HepG2 (cell line): ENCODE data around the gene CLIC1. TPM values are rescaled to one million over a fixed set of nuclear protein-coding genes. Genes with fewer than 3 reads are reported as not detected.
A peak's percentile ranks its signal among the peaks of the same experiment; 100 is the strongest.

Experiments
- ARNTL ChIP-seq: sonication (generic); formaldehyde crosslinking; IDR thresholded peaks from 2 replicates; pipeline ENCODE4 v1.4.0; 2020; ENCODE audit warnings: mild to moderate bottlenecking, missing genetic modification reagents
- BRCA1 ChIP-seq: sonication (generic); formaldehyde crosslinking; IDR thresholded peaks from 2 replicates; pipeline ENCODE4 v1.4.0; 2020; ENCODE audit warnings: missing genetic modification reagents
- FUBP1 ChIP-seq: sonication (generic); formaldehyde crosslinking; IDR thresholded peaks from 2 replicates; pipeline ENCODE4 v1.5.1; 2020; ENCODE audit warnings: missing genetic modification reagents, mild to moderate bottlenecking, borderline replicate concordance
- HDAC1 ChIP-seq: sonication (generic); formaldehyde crosslinking; IDR thresholded peaks from 2 replicates; pipeline ENCODE4 v1.5.1; 2020; ENCODE audit warnings: mild to moderate bottlenecking, missing genetic modification reagents
- HHEX ChIP-seq: IDR thresholded peaks from 2 replicates; pipeline ENCODE4 v1.6.1; 2016; ENCODE audit warnings: control low read depth
- HNF1B ChIP-seq: sonication (generic); formaldehyde crosslinking; IDR thresholded peaks from 2 replicates; pipeline ENCODE4 v1.5.1; 2020; ENCODE audit warnings: mild to moderate bottlenecking, moderate library complexity, missing genetic modification reagents
- HOXA9 ChIP-seq: sonication (generic); formaldehyde crosslinking; IDR thresholded peaks from 2 replicates; pipeline ENCODE4 v1.8.1; 2022; ENCODE audit warnings: missing genetic modification reagents, mild to moderate bottlenecking, moderate library complexity, borderline replicate concordance
- IKZF5 ChIP-seq: IDR thresholded peaks from 2 replicates; pipeline ENCODE4 v1.6.1; 2018; ENCODE audit warnings: missing genetic modification reagents, mild to moderate bottlenecking, missing compliant biosample characterization
- IRF1 ChIP-seq: sonication (generic); formaldehyde crosslinking; IDR thresholded peaks from 2 replicates; pipeline ENCODE4 v1.4.0; 2020; ENCODE audit warnings: low read depth, mild to moderate bottlenecking, missing genetic modification reagents
- KAT8 ChIP-seq: IDR thresholded peaks from 2 replicates; pipeline ENCODE4 v1.6.1; 2016; ENCODE audit warnings: missing genetic modification reagents, missing compliant biosample characterization
- NFE2L1 ChIP-seq: sonication (generic); formaldehyde crosslinking; IDR thresholded peaks from 2 replicates; pipeline ENCODE4 v1.4.0; 2020; ENCODE audit warnings: missing genetic modification reagents, mild to moderate bottlenecking, borderline replicate concordance
- NFIB ChIP-seq: sonication (generic); formaldehyde crosslinking; IDR thresholded peaks from 2 replicates; pipeline ENCODE4 v1.9.0; 2021; ENCODE audit warnings: missing genetic modification reagents, mild to moderate bottlenecking, borderline replicate concordance
- PCBP1 ChIP-seq: fragments of 200-400 bp; formaldehyde crosslinking; IDR thresholded peaks from 2 replicates; pipeline ENCODE4 v1.6.1; 2017; ENCODE audit warnings: mild to moderate bottlenecking, low read depth, low read length, borderline replicate concordance
- PRMT3 ChIP-seq: sonication (generic); formaldehyde crosslinking; IDR thresholded peaks from 2 replicates; pipeline ENCODE4 v1.8.1; 2022; ENCODE audit warnings: low read depth, mild to moderate bottlenecking, moderate library complexity, missing genetic modification reagents, borderline replicate concordance
- RARA ChIP-seq: IDR thresholded peaks from 2 replicates; pipeline ENCODE4 v1.6.1; 2016; ENCODE audit warnings: missing genetic modification reagents, missing compliant biosample characterization
- RFX1 ChIP-seq: fragments of 450-650 bp; IDR thresholded peaks from 2 replicates; pipeline ENCODE4 v1.6.1; 2017
- SRY ChIP-seq: sonication (generic); formaldehyde crosslinking; IDR thresholded peaks from 2 replicates; pipeline ENCODE4 v1.8.0; 2022; ENCODE audit warnings: mild to moderate bottlenecking, missing genetic modification reagents
- TOPORS ChIP-seq: sonication (generic); formaldehyde crosslinking; IDR thresholded peaks from 2 replicates; pipeline ENCODE4 v1.8.0; 2023; ENCODE audit warnings: mild to moderate bottlenecking, missing genetic modification reagents
- TP53 ChIP-seq: sonication (generic); formaldehyde crosslinking; conservative IDR thresholded peaks from 2 replicates; pipeline ENCODE4 v1.4.0; 2020; ENCODE audit warnings: missing genetic modification reagents
- ZKSCAN1 ChIP-seq: fragments of 150-350 bp; IDR thresholded peaks from 2 replicates; pipeline ENCODE4 v1.6.1; 2014; ENCODE audit warnings: low read length
- ZMAT3 ChIP-seq: sonication (generic); formaldehyde crosslinking; conservative IDR thresholded peaks from 2 replicates; pipeline ENCODE4 v1.7.0; 2021; ENCODE audit warnings: missing genetic modification reagents
- ZNF160 ChIP-seq: sonication (generic); formaldehyde crosslinking; IDR thresholded peaks from 2 replicates; pipeline ENCODE4 v1.8.0; 2022; ENCODE audit warnings: mild to moderate bottlenecking, inconsistent platforms, missing genetic modification reagents
- ZNF782 ChIP-seq: sonication (generic); formaldehyde crosslinking; IDR thresholded peaks from 2 replicates; pipeline ENCODE4 v1.4.0; 2020; ENCODE audit warnings: missing genetic modification reagents, mild to moderate bottlenecking, borderline replicate concordance
- polyA plus RNA-seq, 8 experiments: library from polyadenylated mRNA; depleted of rRNA in 3 of 8; stranded (reverse) in 7 of 8; unstranded in 1 of 8; fragments of >200 nt; fragmentation: Illumina TruSeq in 4 of 8; extraction: Trizol in 4 of 8; gene quantifications; 2 replicates each; pipeline versions ENCODE4 v1.2.1 to v1.2.3, GENCODE V29; 2011 to 2016; ENCODE audit warnings: low read depth in 4 of 8, missing spikeins in 1 of 8, mixed read lengths in 1 of 8; ENCODE audit not compliant: insufficient read depth in 1 of 8
- total RNA-seq, 5 experiments: library from RNA; depleted of rRNA; stranded (reverse); fragments of >200 nt; fragmentation: Illumina TruSeq; extraction: Trizol; gene quantifications; 2 replicates each; pipeline ENCODE4 v1.2.3, GENCODE V29; 2016; ENCODE audit warnings: low read depth in 1 of 5

Gene CLIC1
- total and polyA plus RNA-seq, 2 of the 13 experiments (the other 11 are each of a cell fraction or from before 2014, with no cell fraction given) = 602 to 891 TPM

GRCh38 chr6:31739639-31740396 is 3.5 kb upstream of the CLIC1 start, which contains the start of gene MSH5 (continued):
- TF ChIP-seq ZMAT3 (CRISPR knock-in tag) = peak; percentile 95
- TF ChIP-seq NFIB (CRISPR knock-in tag) = peak; percentile 99
- TF ChIP-seq HDAC1 (CRISPR knock-in tag) = peak; percentile 94
- no peak for TF ChIP-seq TP53 (CRISPR knock-in tag)
- TF ChIP-seq FUBP1 (CRISPR knock-in tag) = no peak
- TF ChIP-seq ZNF782 (CRISPR knock-in tag) = peak; percentile 89; the same call in 1 of the 2 replicates
- TF ChIP-seq ZNF160 (CRISPR knock-in tag) = peak; percentile 95
- TF ChIP-seq PCBP1 = 0 out of 2 replicates have a peak, but pooled peaks have one; percentile 79
- peak; percentile 1 for TF ChIP-seq RARA (CRISPR knock-in tag)
- TF ChIP-seq PRMT3 (CRISPR knock-in tag) = peak; percentile 99
- peak; percentile 99 for TF ChIP-seq TOPORS (CRISPR knock-in tag)
- peak; percentile 93 for TF ChIP-seq HNF1B (CRISPR knock-in tag)
- no peak for TF ChIP-seq BRCA1 (CRISPR knock-in tag)
- TF ChIP-seq IKZF5 (CRISPR knock-in tag) = peak; percentile 88
- TF ChIP-seq ARNTL (CRISPR knock-in tag) = peak; percentile 95
- peak; percentile 93 for TF ChIP-seq RFX1
- TF ChIP-seq SRY = peak; percentile 96
- no peak; the same call in 1 of the 2 replicates for TF ChIP-seq HHEX (CRISPR knock-in tag)
- no peak for TF ChIP-seq ZKSCAN1
- peak; percentile 98 for TF ChIP-seq HOXA9 (CRISPR knock-in tag)
- TF ChIP-seq KAT8 (CRISPR knock-in tag) = peak; percentile 74; the same call in 1 of the 2 replicates
- TF ChIP-seq IRF1 (CRISPR knock-in tag) = peak; percentile 94
- peak; percentile 88; the same call in 1 of the 2 replicates for TF ChIP-seq NFE2L1
